SK-N-SH treated with all-trans-retinoic acid at 6 μM for 48 hours (cell line): ENCODE results near the gene DDX52.

Source experiments
- ARNTL ChIP-seq: fragments of 450-650 bp; formaldehyde crosslinking; IDR thresholded peaks from 2 replicates; pipeline ENCODE4 v1.5.0; 2020; ENCODE audit warnings: low read depth, mild to moderate bottlenecking, moderate library complexity, borderline replicate concordance
- ISL1 ChIP-seq: fragments of 250-450 bp; sonication (Bioruptor Pico); IDR thresholded peaks from 2 replicates; pipeline ENCODE4 v2.1.2; 2022; ENCODE audit warnings: mild to moderate bottlenecking, moderate library complexity
- ZFP30 ChIP-seq: fragments of 450-650 bp; formaldehyde crosslinking; IDR thresholded peaks from 2 replicates; pipeline ENCODE4 v1.5.0; 2022; ENCODE audit warnings: mild to moderate bottlenecking, moderate library complexity
- ZNF70 ChIP-seq: fragments of 450-650 bp; formaldehyde crosslinking; IDR thresholded peaks from 2 replicates; pipeline ENCODE4 v1.5.0; 2020; ENCODE audit warnings: mild to moderate bottlenecking, moderate library complexity
- TF ChIP-seq, protein P1 (sequence below): fragments of 250-450 bp; sonication (Bioruptor Pico); IDR thresholded peaks from 2 replicates; pipeline ENCODE4 v1.8.0; 2020; ENCODE audit warnings: mild to moderate bottlenecking, moderate library complexity, borderline replicate concordance
- TF ChIP-seq, protein P2 (sequence below): fragments of 250-450 bp; sonication (Bioruptor Pico); IDR thresholded peaks from 2 replicates; pipeline ENCODE4 v1.5.1; 2020; ENCODE audit warnings: low read depth, mild to moderate bottlenecking, moderate library complexity

DNA sequence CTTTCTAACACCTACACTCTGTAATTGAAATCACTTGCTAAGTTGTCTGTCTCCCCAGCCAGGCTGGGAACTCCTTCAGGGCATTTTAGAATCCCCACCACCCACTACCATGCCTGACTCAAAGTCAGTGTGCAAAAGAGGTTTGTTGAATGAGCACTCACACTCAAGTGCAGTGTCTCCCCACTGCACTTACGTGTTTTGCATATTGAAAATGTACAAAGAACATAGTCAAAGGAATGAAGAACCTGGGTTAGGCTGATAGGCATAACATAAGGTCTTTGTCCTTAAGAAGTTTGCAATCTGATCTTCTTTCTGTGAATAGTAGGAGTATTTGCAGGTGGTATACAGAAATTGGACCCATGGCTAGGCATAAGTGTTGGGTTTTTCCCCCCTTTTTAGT, 33.8 kb upstream of the DDX52 start:
- TF ChIP-seq ISL1 (CRISPR knock-in tag) = no peak
- no peak for TF ChIP-seq ARNTL (CRISPR knock-in tag)
- TF ChIP-seq, protein P1, sequence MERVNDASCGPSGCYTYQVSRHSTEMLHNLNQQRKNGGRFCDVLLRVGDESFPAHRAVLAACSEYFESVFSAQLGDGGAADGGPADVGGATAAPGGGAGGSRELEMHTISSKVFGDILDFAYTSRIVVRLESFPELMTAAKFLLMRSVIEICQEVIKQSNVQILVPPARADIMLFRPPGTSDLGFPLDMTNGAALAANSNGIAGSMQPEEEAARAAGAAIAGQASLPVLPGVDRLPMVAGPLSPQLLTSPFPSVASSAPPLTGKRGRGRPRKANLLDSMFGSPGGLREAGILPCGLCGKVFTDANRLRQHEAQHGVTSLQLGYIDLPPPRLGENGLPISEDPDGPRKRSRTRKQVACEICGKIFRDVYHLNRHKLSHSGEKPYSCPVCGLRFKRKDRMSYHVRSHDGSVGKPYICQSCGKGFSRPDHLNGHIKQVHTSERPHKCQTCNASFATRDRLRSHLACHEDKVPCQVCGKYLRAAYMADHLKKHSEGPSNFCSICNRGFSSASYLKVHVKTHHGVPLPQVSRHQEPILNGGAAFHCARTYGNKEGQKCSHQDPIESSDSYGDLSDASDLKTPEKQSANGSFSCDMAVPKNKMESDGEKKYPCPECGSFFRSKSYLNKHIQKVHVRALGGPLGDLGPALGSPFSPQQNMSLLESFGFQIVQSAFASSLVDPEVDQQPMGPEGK = no peak
- TF ChIP-seq, protein P2, sequence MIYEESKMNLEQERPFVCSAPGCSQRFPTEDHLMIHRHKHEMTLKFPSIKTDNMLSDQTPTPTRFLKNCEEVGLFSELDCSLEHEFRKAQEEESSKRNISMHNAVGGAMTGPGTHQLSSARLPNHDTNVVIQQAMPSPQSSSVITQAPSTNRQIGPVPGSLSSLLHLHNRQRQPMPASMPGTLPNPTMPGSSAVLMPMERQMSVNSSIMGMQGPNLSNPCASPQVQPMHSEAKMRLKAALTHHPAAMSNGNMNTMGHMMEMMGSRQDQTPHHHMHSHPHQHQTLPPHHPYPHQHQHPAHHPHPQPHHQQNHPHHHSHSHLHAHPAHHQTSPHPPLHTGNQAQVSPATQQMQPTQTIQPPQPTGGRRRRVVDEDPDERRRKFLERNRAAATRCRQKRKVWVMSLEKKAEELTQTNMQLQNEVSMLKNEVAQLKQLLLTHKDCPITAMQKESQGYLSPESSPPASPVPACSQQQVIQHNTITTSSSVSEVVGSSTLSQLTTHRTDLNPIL (CRISPR knock-in tag) = no peak
- no peak for TF ChIP-seq ZFP30 (CRISPR knock-in tag)
- no peak for TF ChIP-seq ZNF70 (CRISPR knock-in tag)
